ENCODE data around the gene CERT1. TPM values are rescaled to one million over a fixed set of nuclear protein-coding genes. Genes with fewer than 3 reads are reported as not detected.

Gene CERT1
- total and polyA plus RNA-seq, 9 of the 15 experiments (the other 6 are each of a cell fraction or from before 2014, with no cell fraction given): 3.4 to 24.7 (median 9.8) TPM

GRCh38 chr5:75468593-75468992 lies 42.8 kb downstream of the CERT1 start:
- no peak overlapping the region for H3K4me2 ChIP-seq (ENCODE audit: insufficient read depth, low read length)
- no TSS peak for BruUV-seq (replicated peaks)
- peaks cover 5% of the 10 kb centered on the region; the same call in 1 of the 2 replicates for H3K9me3 ChIP-seq (replicated peaks; ENCODE audit: control insufficient read depth, insufficient read depth, low read depth, low read length)
- H3K79me2 ChIP-seq (ENCODE audit: control insufficient read depth, insufficient read depth, low read length): peaks cover 40% of the 10 kb centered on the region
- no peaks in the 10 kb centered on the region for H3K36me3 ChIP-seq (ENCODE audit: control insufficient read depth, insufficient read depth, low read length)
- 78% methylated on average over 2 of the region's 2 CpGs for WGBS (ENCODE audit: insufficient coverage, low coverage, missing lambda C conversion rate)
- H3K4me1 ChIP-seq (replicated peaks in 1 of 2; ENCODE audit: control insufficient read depth in 2 of 2, insufficient read depth in 2 of 2, low read length in 2 of 2): peaks cover 0 to 4% of the 10 kb centered on the region in 2 experiments; a peak in 2 of 5 replicates
- no peak for DNase-seq (ENCODE audit: extremely low read depth in 1 of 4, low spot score in 3 of 4)
- no peaks in the 10 kb centered on the region for H3K9me1 ChIP-seq (ENCODE audit: control insufficient read depth, insufficient read depth, low read length)
- no peak for FAIRE-seq
- no peak overlapping the region for H3K9ac ChIP-seq (ENCODE audit: insufficient read depth in 1 of 2, low read depth in 2 of 2, low read length in 2 of 2)
- H3K27me3 ChIP-seq (ENCODE audit: control insufficient read depth in 2 of 2, insufficient read depth in 2 of 2, low read length in 2 of 2): no peaks in the 10 kb centered on the region
- no peak overlapping the region for H3K4me3 ChIP-seq
- no peak for ATAC-seq
- TF ChIP-seq SMAD4 (CRISPR knock-in tag; conservative IDR thresholded peaks at IDR 0.05): no peak
- TF ChIP-seq, protein P1, sequence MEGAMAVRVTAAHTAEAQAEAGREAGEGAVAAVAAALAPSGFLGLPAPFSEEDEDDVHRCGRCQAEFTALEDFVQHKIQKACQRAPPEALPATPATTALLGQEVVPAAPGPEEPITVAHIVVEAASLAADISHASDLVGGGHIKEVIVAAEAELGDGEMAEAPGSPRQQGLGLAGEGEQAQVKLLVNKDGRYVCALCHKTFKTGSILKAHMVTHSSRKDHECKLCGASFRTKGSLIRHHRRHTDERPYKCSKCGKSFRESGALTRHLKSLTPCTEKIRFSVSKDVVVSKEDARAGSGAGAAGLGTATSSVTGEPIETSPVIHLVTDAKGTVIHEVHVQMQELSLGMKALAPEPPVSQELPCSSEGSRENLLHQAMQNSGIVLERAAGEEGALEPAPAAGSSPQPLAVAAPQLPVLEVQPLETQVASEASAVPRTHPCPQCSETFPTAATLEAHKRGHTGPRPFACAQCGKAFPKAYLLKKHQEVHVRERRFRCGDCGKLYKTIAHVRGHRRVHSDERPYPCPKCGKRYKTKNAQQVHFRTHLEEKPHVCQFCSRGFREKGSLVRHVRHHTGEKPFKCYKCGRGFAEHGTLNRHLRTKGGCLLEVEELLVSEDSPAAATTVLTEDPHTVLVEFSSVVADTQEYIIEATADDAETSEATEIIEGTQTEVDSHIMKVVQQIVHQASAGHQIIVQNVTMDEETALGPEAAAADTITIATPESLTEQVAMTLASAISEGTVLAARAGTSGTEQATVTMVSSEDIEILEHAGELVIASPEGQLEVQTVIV (CRISPR knock-in tag; IDR thresholded peaks at IDR 0.05; ENCODE audit: borderline replicate concordance): no peak
- no peak for TF ChIP-seq ZNF324 (CRISPR knock-in tag; IDR thresholded peaks at IDR 0.05)
- TF ChIP-seq ZFX (CRISPR knock-in tag; IDR thresholded peaks at IDR 0.05): no peak
- TF ChIP-seq, protein P2, sequence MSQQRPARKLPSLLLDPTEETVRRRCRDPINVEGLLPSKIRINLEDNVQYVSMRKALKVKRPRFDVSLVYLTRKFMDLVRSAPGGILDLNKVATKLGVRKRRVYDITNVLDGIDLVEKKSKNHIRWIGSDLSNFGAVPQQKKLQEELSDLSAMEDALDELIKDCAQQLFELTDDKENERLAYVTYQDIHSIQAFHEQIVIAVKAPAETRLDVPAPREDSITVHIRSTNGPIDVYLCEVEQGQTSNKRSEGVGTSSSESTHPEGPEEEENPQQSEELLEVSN (IDR thresholded peaks at IDR 0.05; ENCODE audit: borderline replicate concordance in 1 of 2, extremely low read depth in 1 of 2, insufficient read depth in 1 of 2, insufficient read length in 1 of 2, low read depth in 1 of 2, low read length in 1 of 2, poor library complexity in 1 of 2, severe bottlenecking in 1 of 2): no peak
- no peak for TF ChIP-seq ZNF589 (CRISPR knock-in tag; IDR thresholded peaks at IDR 0.05; ENCODE audit: low read depth)
- TF ChIP-seq ZFP36 (IDR thresholded peaks at IDR 0.05; ENCODE audit: low read depth, low read length, partially characterized antibody): no peak
- TF ChIP-seq ZNF316 (IDR thresholded peaks at IDR 0.05): no peak
- POLR2A ChIA-PET: no interaction called here
- H2AFZ ChIP-seq (ENCODE audit: low read depth, low read length): no peak overlapping the region
- no peaks in the 10 kb centered on the region for H4K20me1 ChIP-seq (replicated peaks; ENCODE audit: control insufficient read depth, insufficient read depth, low read length)
- H3K27ac ChIP-seq (ENCODE audit: extremely low read depth, low read depth, low read length): no peak overlapping the region
- intact Hi-C loops (cut with micrococcal nuclease) (no loop called here), in situ Hi-C loops (cut with MboI) (no loop called here)
- CTCF ChIA-PET (ENCODE audit: low intra/inter-chr PET ratio): no interaction called here
